Stomach smooth muscle (tissue), 2 donors: Measurements from ENCODE around the gene PDZD4.

ENCODE experiments used
- H3K27ac ChIP-seq: one replicate; pipeline ENCODE4 v1.7.0; 2013; ENCODE audit warnings: mild to moderate bottlenecking, low read length, inconsistent platforms
- H3K27me3 ChIP-seq, 2 donors: one replicate each; pipeline ENCODE4 v1.7.0; 2013; ENCODE audit warnings: low read length in 2 of 2; ENCODE audit not compliant: insufficient read depth in 2 of 2, control insufficient read depth in 1 of 2
- H3K36me3 ChIP-seq, 2 donors: one replicate each; pipeline ENCODE4 v1.7.0; 2013; ENCODE audit warnings: low read length in 2 of 2; ENCODE audit not compliant: control insufficient read depth in 2 of 2, insufficient read depth in 2 of 2
- H3K4me1 ChIP-seq: one replicate; pipeline ENCODE4 v1.7.0; 2013; ENCODE audit warnings: low read length; ENCODE audit not compliant: control insufficient read depth, insufficient read depth
- H3K4me3 ChIP-seq, 2 donors: one replicate each; pipeline ENCODE4 v1.7.0; 2013; ENCODE audit warnings: low read length in 2 of 2
- H3K9ac ChIP-seq, 2 donors: one replicate each; pipeline ENCODE4 v1.7.0; 2013; ENCODE audit warnings: low read length in 2 of 2, mild to moderate bottlenecking in 1 of 2
- H3K9me3 ChIP-seq, 2 donors: one replicate each; pipeline ENCODE4 v1.7.0; 2013; ENCODE audit warnings: low read length in 2 of 2; ENCODE audit not compliant: control insufficient read depth in 2 of 2
- donor health status: healthy.
- donor health status: Pancreatic carcinoma.

PDZD4 gene

GRCh38 chrX:153866302-153867019 is 36.1 kb upstream of the PDZD4 start:
- Histone ChIP-seq H3K9ac (no peak overlapping the region), H3K4me3 (no peak overlapping the region), H3K27ac (no peak overlapping the region), H3K27me3 (peaks cover 0 to 19% of the 10 kb centered on the region in 2 donors), H3K4me1 (peaks cover 4% of the 10 kb centered on the region), H3K36me3 (no peaks in the 10 kb centered on the region), H3K9me3 (no peaks in the 10 kb centered on the region)

GRCh38 chrX:153865685-153866084 is 35.3 kb upstream of the PDZD4 start:
- H3K27me3 ChIP-seq, result peaks cover 0 to 20% of the 10 kb centered on the region in 2 donors
- no peaks in the 10 kb centered on the region for H3K36me3 ChIP-seq
- peaks cover 4% of the 10 kb centered on the region for H3K4me1 ChIP-seq
- no peak overlapping the region for H3K27ac ChIP-seq
- no peak overlapping the region for H3K4me3 ChIP-seq
- H3K9ac ChIP-seq, result no peak overlapping the region
- H3K9me3 ChIP-seq, result no peaks in the 10 kb centered on the region

- Histone ChIP-seq H3K27me3 (peaks cover 0 to 17% of the 10 kb centered on the region in 2 donors), H3K36me3 (no peaks in the 10 kb centered on the region), H3K9ac (no peak overlapping the region), H3K27ac (no peak overlapping the region), H3K4me1 (peaks cover 4% of the 10 kb centered on the region), H3K9me3 (no peaks in the 10 kb centered on the region), H3K4me3 (no peak overlapping the region)
These were observed 34.9 kb upstream of the PDZD4 start for GRCh38 chrX:153865321-153865580.

DNA sequence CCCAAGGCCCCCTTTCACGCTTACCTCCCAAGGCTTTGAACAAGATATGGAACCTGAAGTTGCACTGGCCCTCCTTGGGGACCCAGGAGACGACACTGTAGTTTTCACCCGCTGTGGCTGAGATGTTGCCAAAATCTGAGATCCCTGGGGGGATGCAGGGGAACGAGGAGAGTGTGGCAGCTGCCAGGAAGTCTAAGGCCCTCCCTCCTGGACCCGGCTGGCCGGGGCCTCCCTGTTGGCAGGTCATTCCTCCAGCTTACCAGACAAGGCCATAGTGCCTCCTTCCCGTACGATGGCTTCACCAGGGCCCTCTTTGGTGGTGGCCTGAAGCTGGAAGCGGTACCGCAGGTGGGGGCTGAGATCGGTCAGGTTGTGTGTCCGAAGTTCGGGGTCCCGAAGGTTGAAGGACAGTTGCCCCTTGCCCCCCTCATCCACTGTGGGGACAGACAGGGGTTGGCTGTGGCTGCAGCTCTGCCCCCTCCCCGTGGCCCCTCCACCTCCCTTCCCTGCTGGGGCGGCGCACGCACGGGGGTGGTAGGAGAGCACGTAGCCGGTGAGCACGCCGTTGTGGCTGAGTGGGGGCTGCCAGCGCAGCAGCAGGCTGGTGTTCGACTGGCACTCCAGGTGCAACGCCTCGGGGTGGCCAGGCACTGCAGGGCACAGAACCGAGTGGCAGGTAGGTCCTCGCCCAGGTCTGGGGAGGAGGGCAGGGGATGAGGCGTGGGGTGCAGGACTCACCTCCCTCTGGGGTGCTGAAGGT is 34.4 kb upstream of the PDZD4 start:
- Histone ChIP-seq H3K4me3 (no peak overlapping the region), H3K36me3 (no peaks in the 10 kb centered on the region), H3K9me3 (no peaks in the 10 kb centered on the region), H3K4me1 (peaks cover 4% of the 10 kb centered on the region), H3K9ac (no peak overlapping the region), H3K27me3 (peaks cover 0 to 14% of the 10 kb centered on the region in 2 donors), H3K27ac (no peak overlapping the region)

- H3K27ac ChIP-seq, result no peak overlapping the region
- peaks cover 0 to 13% of the 10 kb centered on the region in 2 donors for H3K27me3 ChIP-seq
- H3K4me3 ChIP-seq, result no peak overlapping the region
- H3K9ac ChIP-seq, result no peak overlapping the region
- no peaks in the 10 kb centered on the region for H3K9me3 ChIP-seq
- no peaks in the 10 kb centered on the region for H3K36me3 ChIP-seq
- H3K4me1 ChIP-seq, result peaks cover 4% of the 10 kb centered on the region
These were observed 33.8 kb upstream of the PDZD4 start for GRCh38 chrX:153864101-153864500.

DNA sequence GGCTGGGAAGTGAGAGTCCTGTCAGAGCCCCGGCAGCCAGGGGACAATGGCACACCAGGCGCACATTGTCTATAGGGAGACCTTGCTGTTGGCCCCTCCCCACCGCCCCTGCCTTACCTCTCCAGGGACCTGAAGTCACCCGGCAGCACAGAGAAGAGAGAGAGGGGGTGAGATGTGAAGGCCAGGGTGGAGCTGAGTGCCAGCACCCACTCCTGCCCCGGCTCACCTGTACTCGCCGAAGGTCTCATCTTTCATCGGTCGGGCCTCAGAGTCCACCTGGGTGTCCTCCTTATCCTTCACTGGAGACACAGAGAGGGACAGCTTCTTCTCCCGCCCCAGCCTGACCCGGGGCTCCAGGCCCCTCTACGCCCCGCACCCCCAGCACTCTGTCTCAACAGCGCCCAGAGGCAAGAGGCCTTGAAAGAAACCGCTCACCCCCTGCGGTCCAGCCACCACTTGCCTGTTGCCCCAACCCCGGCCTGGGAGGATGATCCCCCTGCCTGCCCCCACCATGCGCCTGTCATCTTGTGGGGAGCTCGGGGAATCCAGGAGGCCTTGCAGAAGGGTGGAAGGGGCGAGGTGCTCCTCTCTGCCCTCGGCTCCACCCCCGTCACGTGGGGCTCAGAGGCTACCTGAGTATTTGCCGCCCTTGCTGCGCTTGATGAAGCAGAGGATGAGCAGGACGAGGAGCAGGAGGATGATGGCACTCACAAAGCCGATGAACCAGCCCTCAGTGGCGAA is 33.1 kb upstream of the PDZD4 start:
- H3K4me1 ChIP-seq, result peaks cover 4% of the 10 kb centered on the region
- H3K4me3 ChIP-seq, result no peak overlapping the region
- no peaks in the 10 kb centered on the region for H3K9me3 ChIP-seq
- H3K36me3 ChIP-seq, result no peaks in the 10 kb centered on the region
- peaks cover 0 to 12% of the 10 kb centered on the region in 2 donors for H3K27me3 ChIP-seq
- H3K27ac ChIP-seq, result no peak overlapping the region
- H3K9ac ChIP-seq, result no peak overlapping the region

DNA sequence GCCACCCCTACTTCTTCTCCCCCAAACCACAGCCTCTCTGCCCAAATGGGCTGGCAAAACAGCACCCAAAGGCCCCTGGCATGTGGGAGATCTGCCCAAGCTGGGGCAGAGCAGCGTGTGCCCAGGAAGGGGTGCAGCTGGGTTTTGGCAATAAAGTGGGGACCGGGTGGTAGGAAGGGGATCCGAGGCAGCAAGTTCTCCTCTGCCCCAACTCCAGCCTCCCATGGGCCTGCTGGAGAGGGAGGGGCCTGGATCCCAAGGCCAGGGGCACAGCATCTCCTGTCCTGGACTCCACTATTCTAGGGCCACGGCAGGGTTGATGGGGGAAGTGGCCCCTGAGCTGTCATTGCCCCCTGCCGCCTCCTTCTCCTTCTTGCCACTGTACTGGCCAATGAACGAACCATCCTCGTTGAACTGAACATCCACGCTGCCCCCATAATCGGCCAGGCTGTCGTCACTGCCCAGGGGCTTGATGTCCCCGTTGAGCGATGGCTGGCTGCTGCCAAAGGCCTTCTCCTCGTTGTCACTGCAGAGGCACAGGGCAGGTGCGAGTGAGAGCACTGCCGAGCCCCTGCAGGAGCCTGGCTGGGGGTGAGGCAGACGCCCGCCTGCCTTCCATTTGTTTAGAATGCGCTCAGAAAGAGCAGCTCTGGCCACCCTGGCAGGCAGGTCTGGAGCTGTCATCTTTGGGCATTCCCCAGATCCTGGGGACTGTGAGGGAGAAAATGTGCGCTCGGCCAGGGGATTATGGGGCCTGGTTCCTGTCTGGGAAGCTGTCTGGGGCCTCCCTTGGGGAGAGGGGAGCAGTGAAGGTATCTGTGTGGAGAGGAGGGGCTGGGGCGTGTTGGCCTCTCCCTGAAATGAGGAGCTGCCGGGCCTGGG is 32.3 kb upstream of the PDZD4 start:
- H3K9me3 ChIP-seq, result no peaks in the 10 kb centered on the region
- peaks cover 4% of the 10 kb centered on the region for H3K4me1 ChIP-seq
- no peak overlapping the region for H3K9ac ChIP-seq
- no peak overlapping the region for H3K27ac ChIP-seq
- H3K36me3 ChIP-seq, result no peaks in the 10 kb centered on the region
- H3K27me3 ChIP-seq, result peaks cover 0 to 14% of the 10 kb centered on the region in 2 donors
- H3K4me3 ChIP-seq, result no peak overlapping the region

- Histone ChIP-seq H3K27me3 (peaks cover 0 to 16% of the 10 kb centered on the region in 2 donors), H3K4me3 (no peak overlapping the region), H3K27ac (no peak overlapping the region), H3K9ac (no peak overlapping the region), H3K4me1 (peaks cover 4% of the 10 kb centered on the region), H3K36me3 (no peaks in the 10 kb centered on the region), H3K9me3 (no peaks in the 10 kb centered on the region)
These were observed 31.5 kb upstream of the PDZD4 start for GRCh38 chrX:153861733-153862310.

- H3K9ac ChIP-seq, result no peak overlapping the region
- H3K4me3 ChIP-seq, result no peak overlapping the region
- no peaks in the 10 kb centered on the region for H3K36me3 ChIP-seq
- peaks cover 0 to 21% of the 10 kb centered on the region in 2 donors for H3K27me3 ChIP-seq
- no peak overlapping the region for H3K27ac ChIP-seq
- H3K4me1 ChIP-seq, result peaks cover 4% of the 10 kb centered on the region
- H3K9me3 ChIP-seq, result no peaks in the 10 kb centered on the region
These were observed 30.8 kb upstream of the PDZD4 start for GRCh38 chrX:153861151-153861550.

DNA sequence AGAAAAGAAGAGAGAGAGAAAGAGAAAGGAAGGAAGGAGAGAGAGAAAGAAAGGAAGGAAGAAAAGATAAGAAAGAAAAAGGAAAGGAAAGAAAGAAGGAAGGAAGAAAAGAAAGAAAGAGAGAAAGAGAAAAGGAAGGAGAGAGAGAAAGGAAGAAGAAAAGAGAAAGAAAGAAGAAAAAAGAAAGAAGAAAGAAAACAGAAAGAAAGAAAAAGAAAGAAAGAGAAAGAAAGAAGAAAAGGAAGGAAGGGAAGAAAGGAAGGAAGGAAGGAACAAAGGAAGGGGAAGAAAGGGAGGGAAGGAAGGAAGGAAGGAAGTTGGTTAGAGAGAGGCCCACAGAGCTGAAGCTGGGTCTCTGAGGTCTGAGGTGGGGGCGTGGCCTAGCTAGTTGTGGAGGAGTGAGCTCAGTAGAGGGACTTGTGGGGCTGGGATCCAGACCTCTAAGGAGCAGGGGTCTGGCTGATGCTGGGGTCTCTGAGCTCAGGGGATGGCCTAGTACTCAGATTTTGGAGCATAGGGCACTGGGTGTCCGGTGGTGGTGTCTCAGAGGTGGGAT is 27.1 kb upstream of the PDZD4 start:
- Histone ChIP-seq H3K4me3 (no peak overlapping the region), H3K9me3 (no peaks in the 10 kb centered on the region), H3K4me1 (no peaks in the 10 kb centered on the region), H3K36me3 (no peaks in the 10 kb centered on the region), H3K27ac (no peak overlapping the region), H3K27me3 (peaks cover 0 to 20% of the 10 kb centered on the region in 2 donors), H3K9ac (no peak overlapping the region)
